HG03280 (cell line): ENCODE data around the gene ARFRP1.
A peak's percentile ranks its signal among the peaks of the same experiment; 100 is the strongest.

ENCODE experiments used
- ATAC-seq: cut with Tn5 transposase; IDR thresholded peaks from one replicate; pipeline ENCODE4 v1.9.1; 2021; ENCODE audit warnings: mild to moderate bottlenecking, moderate library complexity; ENCODE audit not compliant: unreplicated experiment

The ARFRP1 gene

GRCh38 chr20:63744158-63744557 lies 36.4 kb upstream of the ARFRP1 start:
- ATAC-seq, result no peak

- no peak for ATAC-seq
Observed at GRCh38 chr20:63743210-63743970, 35.6 kb upstream of the ARFRP1 start.

GRCh38 chr20:63742381-63743024 lies 34.7 kb upstream of the ARFRP1 start:
- no peak for ATAC-seq

GRCh38 chr20:63741676-63742380 lies 34.1 kb upstream of the ARFRP1 start:
- no peak for ATAC-seq

- no peak for ATAC-seq
Observed at GRCh38 chr20:63741354-63741675, 33.5 kb upstream of the ARFRP1 start.

GRCh38 chr20:63740627-63741353 lies 33.0 kb upstream of the ARFRP1 start:
- ATAC-seq, result no peak

GRCh38 chr20:63740070-63740626 lies 32.4 kb upstream of the ARFRP1 start:
- peak; percentile 11 for ATAC-seq

- peak; percentile 55 for ATAC-seq
Observed at GRCh38 chr20:63739130-63740069, 31.6 kb upstream of the ARFRP1 start, which contains the start of gene SLC2A4RG. SLC2A4RG (plus strand) TSS chr20:63739776; CDS start chr20:63739913, 137 bp downstream.

- no peak for ATAC-seq
Observed at GRCh38 chr20:63738687-63739129, 30.9 kb upstream of the ARFRP1 start.

- ATAC-seq, result no peak
Observed at GRCh38 chr20:63737945-63738686, 30.3 kb upstream of the ARFRP1 start.

- ATAC-seq, result no peak
Observed at GRCh38 chr20:63737695-63737944, 29.8 kb upstream of the ARFRP1 start.

GRCh38 chr20:63736893-63737694 lies 29.3 kb upstream of the ARFRP1 start:
- no peak for ATAC-seq

GRCh38 chr20:63735859-63736718 lies 28.3 kb upstream of the ARFRP1 start, which contains the start of gene LIME1:
LIME1 (plus strand) TSS chr20:63736664; CDS start chr20:63737550, 886 bp downstream.
- no peak for ATAC-seq

GRCh38 chr20:63734946-63735858 lies 27.4 kb upstream of the ARFRP1 start:
- ATAC-seq, result no peak

GRCh38 chr20:63734111-63734945 lies 26.6 kb upstream of the ARFRP1 start:
- ATAC-seq, result no peak
